Upper lobe of left lung (tissue), 4 donors: ENCODE data around the gene UACA.

Experiments
- EP300 ChIP-seq, 4 donors: sonication (generic); formaldehyde crosslinking; IDR thresholded peaks; one replicate each; pipeline ENCODE4 v1.5.1; 2017; ENCODE audit warnings: antibody characterized with exemption in 4 of 4, control low read depth in 2 of 4
- POLR2A ChIP-seq, 4 donors: fragments of 450-650 bp; IDR thresholded peaks; one replicate each; pipeline ENCODE4 v1.5.1; 2016 to 2017; ENCODE audit warnings: antibody characterized with exemption in 4 of 4, mild to moderate bottlenecking in 2 of 4
- TF ChIP-seq, protein P1 (sequence below), 6 experiments: fragments of 450-650 bp in 4 of 6; fragments of 200-600 bp in 2 of 6; sonication (generic) in 2 of 6; IDR thresholded peaks; one replicate each; pipeline ENCODE4 v1.5.1; 2016 to 2019; ENCODE audit warnings: antibody characterized with exemption in 6 of 6

DNA sequence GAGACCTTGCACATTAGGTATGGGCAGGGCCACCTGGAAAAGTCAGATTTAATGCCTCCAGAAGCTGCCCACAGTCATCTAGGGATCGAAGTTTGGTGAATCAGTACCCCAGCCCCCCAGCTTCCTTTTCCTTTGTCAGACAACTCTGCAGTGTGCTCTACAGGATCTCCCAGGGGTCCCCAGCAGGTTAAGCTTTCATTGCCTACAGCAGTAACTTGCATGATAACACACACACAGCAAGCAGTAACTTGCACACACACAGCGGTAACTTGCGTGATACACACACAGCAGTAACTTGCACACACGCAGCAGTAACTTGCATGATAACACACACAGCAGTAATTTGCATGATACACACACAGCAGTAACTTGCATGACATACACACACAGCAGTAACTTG, 131.3 kb downstream of the UACA start:
- TF ChIP-seq, protein P1, sequence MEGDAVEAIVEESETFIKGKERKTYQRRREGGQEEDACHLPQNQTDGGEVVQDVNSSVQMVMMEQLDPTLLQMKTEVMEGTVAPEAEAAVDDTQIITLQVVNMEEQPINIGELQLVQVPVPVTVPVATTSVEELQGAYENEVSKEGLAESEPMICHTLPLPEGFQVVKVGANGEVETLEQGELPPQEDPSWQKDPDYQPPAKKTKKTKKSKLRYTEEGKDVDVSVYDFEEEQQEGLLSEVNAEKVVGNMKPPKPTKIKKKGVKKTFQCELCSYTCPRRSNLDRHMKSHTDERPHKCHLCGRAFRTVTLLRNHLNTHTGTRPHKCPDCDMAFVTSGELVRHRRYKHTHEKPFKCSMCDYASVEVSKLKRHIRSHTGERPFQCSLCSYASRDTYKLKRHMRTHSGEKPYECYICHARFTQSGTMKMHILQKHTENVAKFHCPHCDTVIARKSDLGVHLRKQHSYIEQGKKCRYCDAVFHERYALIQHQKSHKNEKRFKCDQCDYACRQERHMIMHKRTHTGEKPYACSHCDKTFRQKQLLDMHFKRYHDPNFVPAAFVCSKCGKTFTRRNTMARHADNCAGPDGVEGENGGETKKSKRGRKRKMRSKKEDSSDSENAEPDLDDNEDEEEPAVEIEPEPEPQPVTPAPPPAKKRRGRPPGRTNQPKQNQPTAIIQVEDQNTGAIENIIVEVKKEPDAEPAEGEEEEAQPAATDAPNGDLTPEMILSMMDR (IDR thresholded peaks at IDR 0.05): no peak
- TF ChIP-seq POLR2A (IDR thresholded peaks at IDR 0.05) (no peak), EP300 (IDR thresholded peaks at IDR 0.05) (no peak)
